Endothelial cell of umbilical vein (primary cell): ENCODE data around the gene MID1.
A peak's percentile ranks its signal among the peaks of the same experiment; 100 is the strongest.

Experiments used
- GATA2 ChIP-seq: IDR thresholded peaks from 2 replicates; pipeline ENCODE4 v1.7.0; 2011; ENCODE audit warnings: low read depth, mild to moderate bottlenecking, moderate library complexity, mixed read lengths, low read length; ENCODE audit not compliant: insufficient read length, insufficient read depth
- POLR2A ChIP-seq: IDR thresholded peaks from 2 replicates; pipeline ENCODE4 v1.6.1; 2012; ENCODE audit warnings: low read depth, mild to moderate bottlenecking, control low read depth, low read length
- TF ChIP-seq, protein P1 (sequence below), 2 donors: IDR thresholded peaks; 1 replicate in 1 of 2; 2 replicates in 1 of 2; pipeline ENCODE4 v1.5.1; 2011; ENCODE audit warnings: low read length in 2 of 2, mild to moderate bottlenecking in 2 of 2, moderate library complexity in 2 of 2, control low read depth in 1 of 2, inconsistent platforms in 1 of 2, low read depth in 1 of 2; ENCODE audit not compliant: insufficient read depth in 1 of 2; ENCODE audit errors: extremely low read depth in 1 of 2
- TF ChIP-seq, protein P2 (sequence below): IDR thresholded peaks from 2 replicates; pipeline ENCODE4 v1.6.1; 2011; ENCODE audit not compliant: insufficient read depth, insufficient read length

DNA sequence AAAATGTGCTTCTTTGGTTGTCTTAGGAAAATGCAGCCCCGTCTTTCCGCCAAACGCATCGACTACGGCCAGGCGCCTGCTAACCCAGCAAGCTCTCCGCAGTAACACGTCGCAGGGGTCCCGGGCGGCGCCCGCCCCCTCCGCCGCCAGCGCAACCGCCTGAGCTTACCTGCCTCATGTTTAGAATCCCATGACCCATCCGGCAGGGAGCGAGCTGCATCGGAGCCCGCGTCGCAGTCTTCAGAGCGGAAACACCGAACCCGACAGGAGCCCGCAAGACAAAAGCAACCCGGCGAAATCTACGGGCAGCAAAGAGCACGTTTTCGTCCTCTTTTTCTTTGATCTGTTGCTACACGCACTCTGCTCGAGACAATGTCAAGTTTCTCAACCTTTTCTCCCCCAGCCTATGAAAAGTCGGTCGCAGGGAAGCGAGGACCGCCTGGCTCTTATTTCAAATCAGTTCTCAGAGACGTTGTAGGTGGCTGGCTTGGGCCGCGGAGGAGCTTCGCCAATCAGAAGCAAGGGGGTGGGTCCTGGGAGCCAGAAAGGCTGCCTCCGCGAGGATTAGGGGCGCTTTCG lies at the start of gene MID1:
- TF ChIP-seq GATA2 (no peak), POLR2A (peak; percentile 34)
- TF ChIP-seq, protein P1, sequence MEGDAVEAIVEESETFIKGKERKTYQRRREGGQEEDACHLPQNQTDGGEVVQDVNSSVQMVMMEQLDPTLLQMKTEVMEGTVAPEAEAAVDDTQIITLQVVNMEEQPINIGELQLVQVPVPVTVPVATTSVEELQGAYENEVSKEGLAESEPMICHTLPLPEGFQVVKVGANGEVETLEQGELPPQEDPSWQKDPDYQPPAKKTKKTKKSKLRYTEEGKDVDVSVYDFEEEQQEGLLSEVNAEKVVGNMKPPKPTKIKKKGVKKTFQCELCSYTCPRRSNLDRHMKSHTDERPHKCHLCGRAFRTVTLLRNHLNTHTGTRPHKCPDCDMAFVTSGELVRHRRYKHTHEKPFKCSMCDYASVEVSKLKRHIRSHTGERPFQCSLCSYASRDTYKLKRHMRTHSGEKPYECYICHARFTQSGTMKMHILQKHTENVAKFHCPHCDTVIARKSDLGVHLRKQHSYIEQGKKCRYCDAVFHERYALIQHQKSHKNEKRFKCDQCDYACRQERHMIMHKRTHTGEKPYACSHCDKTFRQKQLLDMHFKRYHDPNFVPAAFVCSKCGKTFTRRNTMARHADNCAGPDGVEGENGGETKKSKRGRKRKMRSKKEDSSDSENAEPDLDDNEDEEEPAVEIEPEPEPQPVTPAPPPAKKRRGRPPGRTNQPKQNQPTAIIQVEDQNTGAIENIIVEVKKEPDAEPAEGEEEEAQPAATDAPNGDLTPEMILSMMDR (IDR thresholded peaks at IDR 0.05; ENCODE audit: extremely low read depth in 1 of 2, insufficient read depth in 1 of 2, low read depth in 1 of 2, low read length in 2 of 2) = no peak
- TF ChIP-seq, protein P2, sequence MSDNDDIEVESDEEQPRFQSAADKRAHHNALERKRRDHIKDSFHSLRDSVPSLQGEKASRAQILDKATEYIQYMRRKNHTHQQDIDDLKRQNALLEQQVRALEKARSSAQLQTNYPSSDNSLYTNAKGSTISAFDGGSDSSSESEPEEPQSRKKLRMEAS = no peak
